Lung microvascular endothelial cell (primary cell): ENCODE data around the gene TWNK. TPM values are rescaled to one million over a fixed set of nuclear protein-coding genes. Genes with fewer than 3 reads are reported as not detected.
"Not testable (repeated sequence)": the region's sequence is repeated elsewhere in the genome, so short reads cannot be mapped to it uniquely, and the experiment has no call there.

Source experiments
- DNase-seq, 2 donors: peaks; one replicate each; pipeline versions ENCODE4 v3.0.0 to v3.0.0-alpha.2; 2010; ENCODE audit warnings: low read depth in 2 of 2
- total RNA-seq: library from RNA; depleted of rRNA; stranded (reverse); fragments of >200 nt; gene quantifications from 2 replicates; pipeline ENCODE4 v1.2.1, GENCODE V29; 2014

Gene TWNK
- total RNA-seq, 1 donor from 2014 or later: 6.3 TPM

- DNase-seq: no peak
Measured at GRCh38 chr10:101030496-101031127, 43.3 kb downstream of the TWNK start.

GRCh38 chr10:101031128-101031795 lies 43.9 kb downstream of the TWNK start, which contains the start of the genes PDZD7 and SFXN3:
Gene PDZD7, minus strand, starts transcription at chr10:101031129. Its CDS starts 910 bp downstream, at chr10:101030219.
Gene SFXN3, plus strand, starts transcription at chr10:101031234. Its CDS starts 3,461 bp downstream, at chr10:101034695.
- peak; percentile 94 to 97 for DNase-seq

- peak; percentile 76 to 89 for DNase-seq
Measured at GRCh38 chr10:101031796-101032636, 44.7 kb downstream of the TWNK start.

- DNase-seq: peak; percentile 90 to 96
Measured at GRCh38 chr10:101032637-101033224, 45.4 kb downstream of the TWNK start.

GRCh38 chr10:101033276-101033675 lies 45.9 kb downstream of the TWNK start:
- no peak for DNase-seq

GRCh38 chr10:101034404-101034803 lies 47.1 kb downstream of the TWNK start:
- not testable (repeated sequence) for DNase-seq

GRCh38 chr10:101035314-101035713 lies 48.0 kb downstream of the TWNK start:
- no peak for DNase-seq

GRCh38 chr10:101035916-101036702 lies 48.8 kb downstream of the TWNK start:
- DNase-seq: no peak

- DNase-seq: no peak
Measured at GRCh38 chr10:101036726-101037125, 49.4 kb downstream of the TWNK start.

- no peak for DNase-seq
Measured at GRCh38 chr10:101038484-101038883, 51.1 kb downstream of the TWNK start.

- no peak for DNase-seq
Measured at GRCh38 chr10:101040061-101040460, 52.7 kb downstream of the TWNK start.

GRCh38 chr10:101040851-101041250 lies 53.5 kb downstream of the TWNK start:
- no peak for DNase-seq

- DNase-seq: peak; percentile 80 to 87
Measured at GRCh38 chr10:101041252-101041761, 54.0 kb downstream of the TWNK start.

- DNase-seq: no peak
Measured at GRCh38 chr10:101042118-101042517, 54.8 kb downstream of the TWNK start.

GRCh38 chr10:101042667-101043362 lies 55.5 kb downstream of the TWNK start:
- DNase-seq: peak; percentile 96 to 97

GRCh38 chr10:101043363-101043707 lies 56.0 kb downstream of the TWNK start:
- peak in 1 of 2 donors; percentile 20 for DNase-seq
